ENCODE data around the gene ANK2.

Gene ANK2

GRCh38 chr4:113355550-113356371 is 306.3 kb downstream of the ANK2 start:
- DNase-seq, result peak; percentile 55

- DNase-seq, result no peak
Measured at GRCh38 chr4:113356453-113356852, 307.0 kb downstream of the ANK2 start.

GRCh38 chr4:113358784-113359183 is 309.3 kb downstream of the ANK2 start:
- DNase-seq, result no peak

GRCh38 chr4:113365377-113365776 is 315.9 kb downstream of the ANK2 start:
- DNase-seq, result no peak

GRCh38 chr4:113368056-113368455 is 318.6 kb downstream of the ANK2 start:
- DNase-seq, result no peak

GRCh38 chr4:113371111-113371510 is 321.7 kb downstream of the ANK2 start:
- no peak for DNase-seq

- DNase-seq, result no peak
Measured at GRCh38 chr4:113375964-113376666, 326.7 kb downstream of the ANK2 start.

- DNase-seq, result no peak
Measured at GRCh38 chr4:113378836-113379235, 329.4 kb downstream of the ANK2 start.

GRCh38 chr4:113382704-113383103 is 333.3 kb downstream of the ANK2 start:
- no peak for DNase-seq

- no peak for DNase-seq
Measured at GRCh38 chr4:113383111-113383785, 333.8 kb downstream of the ANK2 start.

- DNase-seq, result no peak
Measured at GRCh38 chr4:113384600-113384999, 335.1 kb downstream of the ANK2 start.

GRCh38 chr4:113385281-113385899 is 335.9 kb downstream of the ANK2 start:
- DNase-seq, result no peak

GRCh38 chr4:113389160-113389559 is 339.7 kb downstream of the ANK2 start:
- no peak for DNase-seq

- no peak for DNase-seq
Measured at GRCh38 chr4:113390850-113391249, 341.4 kb downstream of the ANK2 start.

- no peak for DNase-seq
Measured at GRCh38 chr4:113394108-113394729, 344.8 kb downstream of the ANK2 start.

GRCh38 chr4:113394730-113395530 is 345.5 kb downstream of the ANK2 start:
- peak; percentile 81 for DNase-seq

- no peak for DNase-seq
Measured at GRCh38 chr4:113397114-113397701, 347.8 kb downstream of the ANK2 start.

GRCh38 chr4:113398441-113399143 is 349.1 kb downstream of the ANK2 start:
- DNase-seq, result no peak

- DNase-seq, result no peak
Measured at GRCh38 chr4:113404167-113404571, 354.7 kb downstream of the ANK2 start.

GRCh38 chr4:113404841-113405240 is 355.4 kb downstream of the ANK2 start:
- DNase-seq, result no peak
